Astrocyte (in vitro differentiated cells and primary cell): ENCODE data around the gene CCDC157. TPM values are rescaled to one million over a fixed set of nuclear protein-coding genes. Genes with fewer than 3 reads are reported as not detected.

Source experiments
- DNase-seq: peaks from one replicate; pipeline ENCODE4 v3.0.0-alpha.2; 2010; ENCODE audit warnings: low read depth
- FAIRE-seq: peaks from 2 replicates; lab custom pipeline; 2011; peaks lifted over from hg19 to GRCh38; lab: Jason Lieb, UNC
- H2AFZ ChIP-seq: 2 replicates; pipeline ENCODE4 v1.6.0; 2012; ENCODE audit warnings: low read depth, low read length, inconsistent platforms
- H3K27ac ChIP-seq: 2 replicates; pipeline ENCODE4 v1.5.1; 2011; ENCODE audit warnings: low read depth, low read length, inconsistent platforms
- H3K27me3 ChIP-seq: 2 replicates; pipeline ENCODE4 v1.6.0; 2011; ENCODE audit warnings: low read length, inconsistent platforms; ENCODE audit not compliant: insufficient read depth
- H3K36me3 ChIP-seq: 2 replicates; pipeline ENCODE4 v1.5.1; 2011; ENCODE audit warnings: low read length, inconsistent platforms; ENCODE audit not compliant: insufficient read depth
- H3K4me1 ChIP-seq: 2 replicates; pipeline ENCODE4 v1.5.1; 2011; ENCODE audit warnings: low read length, inconsistent platforms; ENCODE audit not compliant: insufficient read depth
- H3K4me2 ChIP-seq: 2 replicates; pipeline ENCODE4 v1.6.0; 2012; ENCODE audit warnings: low read length, inconsistent platforms
- H3K4me3 ChIP-seq: 2 replicates; pipeline ENCODE4 v1.5.1; 2011; ENCODE audit warnings: low read depth, mild to moderate bottlenecking, low read length, inconsistent platforms; ENCODE audit not compliant: insufficient read depth
- H3K79me2 ChIP-seq: 2 replicates; pipeline ENCODE4 v1.6.0; 2012; ENCODE audit warnings: mild to moderate bottlenecking, low read length, inconsistent platforms; ENCODE audit not compliant: insufficient read depth
- H3K9ac ChIP-seq: 2 replicates; pipeline ENCODE4 v1.6.0; 2012; ENCODE audit warnings: mild to moderate bottlenecking, low read length, inconsistent platforms
- H3K9me3 ChIP-seq: 2 replicates; pipeline ENCODE4 v1.5.1; 2012; ENCODE audit warnings: low read depth, mild to moderate bottlenecking, low read length, inconsistent platforms; ENCODE audit not compliant: insufficient read depth
- H4K20me1 ChIP-seq: 2 replicates; pipeline ENCODE4 v1.6.0; 2012; ENCODE audit warnings: low read length, inconsistent platforms; ENCODE audit not compliant: insufficient read depth
- H3K27ac Mint-ChIP-seq: one replicate; pipeline ENCODE4 v1.8.0; 2021; ENCODE audit warnings: mild to moderate bottlenecking, mixed read lengths; ENCODE audit not compliant: unreplicated experiment
- H3K27me3 Mint-ChIP-seq: one replicate; pipeline ENCODE4 v1.8.0; 2021; ENCODE audit warnings: low read depth, mixed read lengths; ENCODE audit not compliant: unreplicated experiment
- H3K36me3 Mint-ChIP-seq: one replicate; pipeline ENCODE4 v1.8.0; 2021; ENCODE audit warnings: low read depth, mixed read lengths; ENCODE audit not compliant: unreplicated experiment
- H3K4me1 Mint-ChIP-seq: one replicate; pipeline ENCODE4 v1.8.0; 2021; ENCODE audit warnings: low read depth, mixed read lengths; ENCODE audit not compliant: unreplicated experiment
- H3K4me3 Mint-ChIP-seq: one replicate; pipeline ENCODE4 v1.8.0; 2021; ENCODE audit warnings: mild to moderate bottlenecking, moderate library complexity, mixed read lengths; ENCODE audit not compliant: unreplicated experiment
- H3K9me3 Mint-ChIP-seq: one replicate; pipeline ENCODE4 v1.8.0; 2021; ENCODE audit warnings: mild to moderate bottlenecking, mixed read lengths; ENCODE audit not compliant: unreplicated experiment
- EZH2 ChIP-seq: IDR thresholded peaks from 2 replicates; pipeline ENCODE4 v1.6.1; 2012; ENCODE audit warnings: mild to moderate bottlenecking, low read length, inconsistent platforms; ENCODE audit not compliant: insufficient read depth
- total RNA-seq: library from RNA; stranded (reverse); gene quantifications from 2 replicates; pipeline ENCODE4 v1.2.1, GENCODE V29; 2021
- TF ChIP-seq, protein P1 (sequence below): IDR thresholded peaks from 2 replicates; pipeline ENCODE4 v1.5.1; 2011; ENCODE audit warnings: low read depth, mild to moderate bottlenecking, inconsistent platforms, low read length, moderate library complexity; ENCODE audit not compliant: insufficient read depth

Gene CCDC157
- total RNA-seq, 1 donor from 2014 or later: 2.9 TPM

DNA sequence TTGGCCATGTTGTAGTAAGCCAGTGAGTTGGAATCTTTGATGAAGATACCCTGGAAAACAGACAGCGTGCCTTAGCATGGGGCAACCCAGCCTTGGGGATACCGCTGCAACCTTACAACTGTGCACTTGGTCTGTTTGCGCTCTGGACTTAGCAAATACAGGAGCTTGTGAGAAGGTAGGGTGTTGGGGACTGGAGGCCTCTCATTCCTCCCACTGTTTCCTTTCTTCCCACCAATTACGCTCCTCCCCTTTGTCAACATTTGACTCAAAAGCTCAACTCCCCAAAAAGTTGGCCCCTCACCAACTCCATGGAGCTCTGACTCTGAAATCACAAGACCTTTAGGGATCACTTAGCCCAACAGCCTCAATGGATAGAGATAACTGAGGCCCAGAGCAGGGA is 22.2 kb upstream of the CCDC157 start:
- Histone ChIP-seq H3K36me3 (peaks cover 69% of the 10 kb centered on the region), H3K79me2 (no peaks in the 10 kb centered on the region), H2AFZ (no peak overlapping the region), H3K4me3 (no peak overlapping the region), H3K9me3 (no peaks in the 10 kb centered on the region), H3K27ac (no peak overlapping the region), H3K27me3 (no peaks in the 10 kb centered on the region), H3K4me1 (no peaks in the 10 kb centered on the region), H3K4me2 (no peak overlapping the region), H3K9ac (no peak overlapping the region), H4K20me1 (peaks cover 32% of the 10 kb centered on the region)
- no peak for FAIRE-seq
- no peak overlapping the region for H3K27ac Mint-ChIP-seq
- peaks cover 41% of the 10 kb centered on the region for H3K36me3 Mint-ChIP-seq
- H3K4me1 Mint-ChIP-seq: peaks cover 2% of the 10 kb centered on the region
- TF ChIP-seq, protein P1, sequence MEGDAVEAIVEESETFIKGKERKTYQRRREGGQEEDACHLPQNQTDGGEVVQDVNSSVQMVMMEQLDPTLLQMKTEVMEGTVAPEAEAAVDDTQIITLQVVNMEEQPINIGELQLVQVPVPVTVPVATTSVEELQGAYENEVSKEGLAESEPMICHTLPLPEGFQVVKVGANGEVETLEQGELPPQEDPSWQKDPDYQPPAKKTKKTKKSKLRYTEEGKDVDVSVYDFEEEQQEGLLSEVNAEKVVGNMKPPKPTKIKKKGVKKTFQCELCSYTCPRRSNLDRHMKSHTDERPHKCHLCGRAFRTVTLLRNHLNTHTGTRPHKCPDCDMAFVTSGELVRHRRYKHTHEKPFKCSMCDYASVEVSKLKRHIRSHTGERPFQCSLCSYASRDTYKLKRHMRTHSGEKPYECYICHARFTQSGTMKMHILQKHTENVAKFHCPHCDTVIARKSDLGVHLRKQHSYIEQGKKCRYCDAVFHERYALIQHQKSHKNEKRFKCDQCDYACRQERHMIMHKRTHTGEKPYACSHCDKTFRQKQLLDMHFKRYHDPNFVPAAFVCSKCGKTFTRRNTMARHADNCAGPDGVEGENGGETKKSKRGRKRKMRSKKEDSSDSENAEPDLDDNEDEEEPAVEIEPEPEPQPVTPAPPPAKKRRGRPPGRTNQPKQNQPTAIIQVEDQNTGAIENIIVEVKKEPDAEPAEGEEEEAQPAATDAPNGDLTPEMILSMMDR: no peak
- TF ChIP-seq EZH2: no peak
- H3K4me3 Mint-ChIP-seq: no peak overlapping the region
- H3K27me3 Mint-ChIP-seq: no peaks in the 10 kb centered on the region
- no peak for DNase-seq
- no peaks in the 10 kb centered on the region for H3K9me3 Mint-ChIP-seq

DNA sequence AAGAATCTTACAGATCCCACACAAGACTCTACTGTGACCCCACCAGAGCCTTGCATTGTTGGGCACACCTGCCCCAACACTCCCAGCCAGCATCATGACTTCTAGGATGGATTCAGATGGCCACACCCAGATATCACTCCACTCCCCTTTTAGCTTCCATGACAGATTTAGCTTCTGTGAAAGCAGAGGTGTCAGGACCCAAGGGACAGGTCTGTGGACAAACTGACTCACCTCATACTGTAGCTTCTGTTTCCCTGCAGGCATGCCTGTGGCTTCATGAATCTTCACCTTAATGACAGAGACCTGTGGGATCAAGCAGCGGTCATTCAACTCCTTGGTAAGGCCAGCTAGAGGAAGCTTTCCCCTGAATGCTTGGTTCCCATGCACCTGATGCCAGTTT is 21.6 kb upstream of the CCDC157 start:
- Histone ChIP-seq H3K9me3 (no peaks in the 10 kb centered on the region), H3K79me2 (no peaks in the 10 kb centered on the region), H3K9ac (no peak overlapping the region), H2AFZ (no peak overlapping the region), H3K36me3 (peaks cover 75% of the 10 kb centered on the region), H3K27ac (no peak overlapping the region), H3K27me3 (no peaks in the 10 kb centered on the region), H3K4me3 (no peak overlapping the region), H3K4me1 (no peaks in the 10 kb centered on the region), H4K20me1 (peaks cover 37% of the 10 kb centered on the region), H3K4me2 (no peak overlapping the region)
- H3K27me3 Mint-ChIP-seq: no peaks in the 10 kb centered on the region
- TF ChIP-seq, protein P1: no peak
- no peak for TF ChIP-seq EZH2
- peaks cover 45% of the 10 kb centered on the region for H3K36me3 Mint-ChIP-seq
- H3K27ac Mint-ChIP-seq: no peak overlapping the region
- no peaks in the 10 kb centered on the region for H3K9me3 Mint-ChIP-seq
- no peak for FAIRE-seq
- peaks cover 2% of the 10 kb centered on the region for H3K4me1 Mint-ChIP-seq
- no peak for DNase-seq
- no peak overlapping the region for H3K4me3 Mint-ChIP-seq

DNA sequence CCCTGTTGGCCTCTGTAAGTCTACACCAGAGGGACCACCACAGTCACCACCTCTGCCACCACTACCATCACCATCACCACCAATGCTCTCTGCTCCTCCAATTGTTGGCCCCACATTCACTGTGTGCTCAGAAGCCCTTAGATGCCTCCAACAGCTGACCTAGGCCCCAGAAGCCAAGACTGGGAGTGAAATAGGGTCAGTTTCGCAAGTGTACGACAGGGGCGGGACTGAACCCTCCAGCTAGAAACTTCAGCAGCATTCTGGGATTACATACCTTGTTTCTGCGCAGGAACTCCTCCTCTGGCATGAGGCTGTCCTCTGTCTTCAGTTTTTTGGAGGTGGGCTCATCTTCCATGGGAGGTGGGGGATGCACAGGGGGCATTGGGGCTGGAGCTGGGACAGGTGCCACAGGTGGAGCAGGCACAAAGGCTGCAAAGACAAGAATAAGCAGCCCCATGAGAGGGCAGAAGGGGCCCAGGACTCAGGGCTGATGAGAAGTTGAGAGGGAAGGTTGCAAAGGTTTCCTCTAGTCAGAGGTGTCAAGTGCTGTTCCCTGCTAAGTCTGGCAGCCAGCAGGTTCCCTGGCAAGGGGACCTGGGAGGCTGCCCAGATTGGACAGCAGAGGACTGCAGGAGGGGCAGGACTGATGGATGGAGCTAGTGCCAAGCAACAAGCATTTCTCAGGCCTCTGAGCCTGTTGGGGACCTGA is 19.9 kb upstream of the CCDC157 start:
- Histone ChIP-seq H3K27ac (no peak overlapping the region), H3K27me3 (no peaks in the 10 kb centered on the region), H3K4me3 (no peak overlapping the region), H4K20me1 (peaks cover 38% of the 10 kb centered on the region), H3K36me3 (peaks cover 82% of the 10 kb centered on the region), H3K79me2 (no peaks in the 10 kb centered on the region), H2AFZ (no peak overlapping the region), H3K9me3 (no peaks in the 10 kb centered on the region), H3K4me2 (no peak overlapping the region), H3K4me1 (no peaks in the 10 kb centered on the region), H3K9ac (no peak overlapping the region)
- no peak for DNase-seq
- H3K4me3 Mint-ChIP-seq: no peak overlapping the region
- FAIRE-seq: no peak
- no peaks in the 10 kb centered on the region for H3K9me3 Mint-ChIP-seq
- peaks cover 52% of the 10 kb centered on the region for H3K36me3 Mint-ChIP-seq
- TF ChIP-seq, protein P1: no peak
- no peak for TF ChIP-seq EZH2
- no peaks in the 10 kb centered on the region for H3K27me3 Mint-ChIP-seq
- H3K27ac Mint-ChIP-seq: no peak overlapping the region
- H3K4me1 Mint-ChIP-seq: no peaks in the 10 kb centered on the region
